Measurements from ENCODE around the gene ZNF385D. TPM values are rescaled to one million over a fixed set of nuclear protein-coding genes. Genes with fewer than 3 reads are reported as not detected.

The ZNF385D gene
- total RNA-seq, 1 experiment from 2014 or later, result 13.0 TPM

GRCh38 chr3:21783839-21784238, 32.8 kb upstream of the ZNF385D start:
- intact Hi-C loops (cut with micrococcal nuclease; ENCODE audit: unreplicated experiment) (no loop called here), in situ Hi-C loops (cut with HindIII; ENCODE audit: low pct_unique_long_range_greater_than_20kb, low sequenced_read_pairs) (no loop called here)
- no peak for ATAC-seq
- no peak for DNase-seq (ENCODE audit: low read depth, low spot score)
- H3K4me3 ChIP-seq (ENCODE audit: low read depth in 2 of 2, low read length in 2 of 2), result no peak overlapping the region
- TF ChIP-seq TCF7L2 (IDR thresholded peaks at IDR 0.05; ENCODE audit: low read depth, low read length), result no peak
- TF ChIP-seq CTCF (IDR thresholded peaks at IDR 0.05), result no peak
- TF ChIP-seq REST (IDR thresholded peaks at IDR 0.05; ENCODE audit: insufficient read depth in 1 of 2, low read depth in 2 of 2, low read length in 1 of 2), result no peak
- TF ChIP-seq SIN3A (IDR thresholded peaks at IDR 0.05; ENCODE audit: borderline replicate concordance, insufficient read depth, low read depth, low read length), result no peak
- TF ChIP-seq POLR2AphosphoS5 (IDR thresholded peaks at IDR 0.05; ENCODE audit: low read depth, low read length), result no peak
- no peaks in the 10 kb centered on the region for H3K36me3 ChIP-seq (ENCODE audit: control insufficient read depth, insufficient read depth, low read length)
- ChIA-PET CTCF (no interaction called here), POLR2A (no interaction called here)
- H3K27me3 ChIP-seq (ENCODE audit: control insufficient read depth, insufficient read depth, low read length), result no peaks in the 10 kb centered on the region
- no peaks in the 10 kb centered on the region for H3K9me3 ChIP-seq (ENCODE audit: control insufficient read depth, insufficient read depth, low read depth, low read length)
- no peak overlapping the region for H3K27ac ChIP-seq (ENCODE audit: low read length)
- H3K4me1 ChIP-seq (ENCODE audit: control insufficient read depth, insufficient read depth, low read length), result no peaks in the 10 kb centered on the region
- BruUV-seq (replicated peaks), result no TSS peak

GRCh38 chr3:21781355-21781754, 30.3 kb upstream of the ZNF385D start:
- Histone ChIP-seq H3K4me3 (ENCODE audit: low read depth in 2 of 2, low read length in 2 of 2) (no peak overlapping the region), H3K4me1 (ENCODE audit: control insufficient read depth, insufficient read depth, low read length) (no peaks in the 10 kb centered on the region), H3K9me3 (ENCODE audit: control insufficient read depth, insufficient read depth, low read depth, low read length) (no peaks in the 10 kb centered on the region), H3K27me3 (ENCODE audit: control insufficient read depth, insufficient read depth, low read length) (no peaks in the 10 kb centered on the region), H3K27ac (ENCODE audit: low read length) (no peak overlapping the region), H3K36me3 (ENCODE audit: control insufficient read depth, insufficient read depth, low read length) (no peaks in the 10 kb centered on the region)
- no TSS peak for BruUV-seq (replicated peaks)
- POLR2A ChIA-PET, result no interaction called here
- no peak for TF ChIP-seq REST (IDR thresholded peaks at IDR 0.05; ENCODE audit: insufficient read depth in 1 of 2, low read depth in 2 of 2, low read length in 1 of 2)
- no peak for TF ChIP-seq POLR2AphosphoS5 (IDR thresholded peaks at IDR 0.05; ENCODE audit: low read depth, low read length)
- no peak for TF ChIP-seq TCF7L2 (IDR thresholded peaks at IDR 0.05; ENCODE audit: low read depth, low read length)
- no peak for TF ChIP-seq SIN3A (IDR thresholded peaks at IDR 0.05; ENCODE audit: borderline replicate concordance, insufficient read depth, low read depth, low read length)
- DNase-seq (ENCODE audit: low read depth, low spot score) (no peak), ATAC-seq (no peak)
- in situ Hi-C loops (cut with HindIII; ENCODE audit: low pct_unique_long_range_greater_than_20kb, low sequenced_read_pairs), result no loop called here
- intact Hi-C loops (cut with micrococcal nuclease; ENCODE audit: unreplicated experiment), result no loop called here
- CTCF ChIA-PET, result no interaction called here
